ENCODE results near the gene ELMO2.
A peak's percentile ranks its signal among the peaks of the same experiment; 100 is the strongest.

Gene ELMO2

DNA sequence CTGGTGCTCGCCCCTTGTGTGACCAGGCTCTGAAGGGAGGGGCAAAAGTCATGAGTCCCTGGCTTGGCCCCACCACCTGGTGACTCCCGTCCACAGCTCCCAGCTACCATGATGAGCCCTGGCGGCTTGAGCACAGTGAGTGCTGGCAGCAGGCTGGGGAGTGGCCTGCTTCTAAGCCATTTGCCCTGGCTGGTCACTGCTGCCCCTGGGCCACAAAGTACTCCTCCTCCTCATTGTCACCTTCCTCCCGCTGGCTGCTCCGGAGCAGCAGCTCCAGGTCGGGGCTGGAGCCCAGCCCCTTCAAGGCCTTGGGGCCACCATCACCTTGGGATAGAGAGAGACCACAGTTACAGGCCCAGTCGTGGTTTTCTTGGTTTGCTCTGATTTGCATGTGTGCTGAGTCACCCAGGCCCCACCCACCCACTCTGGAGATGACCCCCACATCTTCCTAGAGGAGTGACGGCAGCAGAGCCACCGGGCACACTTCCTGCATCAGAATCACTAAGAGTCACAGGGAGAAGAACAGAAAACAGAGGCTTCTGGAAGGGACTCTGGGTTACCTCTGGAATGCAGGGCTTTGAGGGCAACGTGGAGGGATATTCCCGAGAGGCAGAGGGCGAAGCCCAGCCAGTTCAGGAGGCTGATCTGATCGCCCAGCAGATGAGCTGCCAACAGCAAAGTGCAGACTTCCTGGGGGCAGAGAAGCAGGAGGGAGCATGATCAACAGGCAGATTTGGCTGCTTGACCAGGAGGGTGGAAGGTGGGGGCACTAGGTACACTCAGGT is 56.0 kb downstream of the ELMO2 start:
- peak; percentile 93 for DNase-seq

DNA sequence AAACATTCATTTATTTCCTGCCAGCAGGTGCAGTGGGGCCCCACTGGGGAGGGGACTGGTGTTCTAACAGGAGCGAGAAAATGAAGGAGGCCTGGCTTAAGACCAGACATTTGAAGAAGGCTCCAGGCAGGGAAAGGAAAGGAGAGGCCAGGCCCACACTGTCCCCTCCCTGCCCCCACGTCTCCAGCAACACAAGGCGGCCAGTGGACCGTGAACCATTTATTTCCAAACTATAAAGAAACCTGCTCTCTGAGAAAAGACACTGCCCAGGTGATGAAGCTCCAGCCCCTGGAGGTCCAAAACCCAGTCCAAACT is 56.7 kb downstream of the ELMO2 start:
- DNase-seq: peak; percentile 93

DNA sequence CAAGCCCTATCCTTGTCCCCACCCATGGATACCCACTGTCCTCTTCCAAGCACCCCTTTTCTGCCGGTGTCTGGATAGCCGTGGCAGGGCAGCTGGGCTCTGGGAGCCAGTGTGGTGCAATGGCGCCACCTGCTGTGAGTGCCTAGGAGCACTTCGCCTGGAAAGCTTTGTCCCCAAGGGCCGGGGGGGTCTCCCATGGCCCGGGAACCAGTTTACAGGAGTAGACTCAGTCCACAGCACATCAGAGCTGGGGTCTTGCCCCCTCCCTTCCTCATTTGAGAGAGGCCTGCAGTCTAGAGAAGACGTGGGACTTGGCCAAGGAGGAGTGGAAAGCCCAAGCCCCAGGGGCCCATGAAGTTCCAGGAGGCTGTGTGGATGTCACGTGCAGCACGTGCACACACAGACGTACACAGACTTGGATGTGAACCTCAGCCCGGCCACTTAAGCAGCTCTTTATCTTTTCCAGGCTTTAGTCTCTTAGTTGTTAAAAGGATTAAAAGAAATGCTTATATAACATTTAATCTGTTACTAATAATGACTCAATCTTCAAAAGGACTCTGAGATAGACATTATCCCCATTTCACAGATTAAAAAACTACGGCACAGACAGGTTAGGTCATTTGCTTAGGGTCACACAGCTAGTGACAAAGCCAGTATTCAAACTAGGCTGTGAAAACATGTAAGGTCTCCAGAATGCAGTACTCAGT is 57.2 kb downstream of the ELMO2 start:
- peak; percentile 86 for DNase-seq

DNA sequence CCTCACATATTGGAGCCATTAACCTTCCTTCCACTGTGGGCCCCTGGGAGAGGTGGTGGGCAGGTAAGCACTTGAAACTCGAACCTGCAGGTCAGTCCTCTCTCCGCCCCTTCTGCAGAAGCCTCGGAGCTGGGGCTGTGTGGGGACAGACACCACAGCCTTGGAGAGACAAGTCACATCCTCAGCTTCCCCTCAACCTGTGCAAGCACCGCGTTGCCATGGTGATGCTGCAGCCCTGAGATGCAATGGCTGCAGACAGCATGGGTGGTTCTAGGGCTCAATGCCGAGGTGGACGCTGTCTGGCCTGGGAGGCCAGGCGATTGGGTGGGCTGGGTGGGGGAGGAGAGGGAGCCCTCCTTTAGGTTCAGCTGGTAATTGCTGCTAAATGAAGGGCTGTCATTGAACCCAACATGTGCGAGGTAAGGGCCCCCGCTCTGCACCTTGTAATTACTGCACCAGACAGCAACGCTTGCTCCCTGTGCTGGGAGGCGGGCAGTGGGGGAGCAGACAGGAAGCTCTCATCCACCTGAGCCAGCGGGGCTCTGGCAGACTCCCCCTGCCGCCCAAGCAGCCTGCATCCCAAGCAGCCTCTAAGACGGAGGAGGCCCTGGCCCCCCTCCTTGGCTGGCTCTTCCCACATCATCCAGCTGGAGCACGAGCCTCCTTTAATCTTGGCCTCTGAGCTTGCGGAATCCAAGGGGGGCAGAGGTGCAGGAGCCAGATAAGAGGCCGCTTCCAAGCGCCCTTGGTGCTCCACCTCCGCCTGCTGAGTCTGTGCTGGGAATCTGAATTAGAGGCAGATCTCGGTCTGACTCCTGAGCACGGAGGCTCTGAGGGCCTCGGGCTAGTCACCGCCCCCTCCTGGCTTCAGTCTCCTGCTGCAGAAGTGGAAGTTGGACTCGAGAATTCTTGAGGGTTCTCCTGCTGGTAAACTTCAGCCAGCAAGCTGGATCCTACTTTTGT is 58.3 kb downstream of the ELMO2 start:
- peak; percentile 26 for DNase-seq

DNA sequence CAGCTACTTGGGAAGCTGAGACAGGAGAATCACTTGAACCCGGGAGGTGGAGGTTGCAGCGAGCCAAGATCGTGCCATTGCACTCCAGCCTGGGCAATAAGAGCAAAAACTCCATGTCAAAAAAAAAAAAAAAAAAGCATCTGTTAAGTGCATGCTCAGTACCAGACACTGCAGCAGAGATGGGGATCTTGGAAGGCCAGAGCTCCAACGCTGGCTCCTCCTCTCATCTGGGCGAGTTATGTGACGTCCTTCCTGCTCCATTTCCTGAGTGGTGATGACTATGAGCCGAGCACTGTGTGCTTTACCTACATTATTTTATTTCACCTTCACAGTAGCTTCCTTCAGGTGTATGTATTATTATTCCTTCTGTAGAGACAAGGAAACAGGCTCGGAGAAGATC is 59.6 kb downstream of the ELMO2 start:
- DNase-seq: no peak

DNA sequence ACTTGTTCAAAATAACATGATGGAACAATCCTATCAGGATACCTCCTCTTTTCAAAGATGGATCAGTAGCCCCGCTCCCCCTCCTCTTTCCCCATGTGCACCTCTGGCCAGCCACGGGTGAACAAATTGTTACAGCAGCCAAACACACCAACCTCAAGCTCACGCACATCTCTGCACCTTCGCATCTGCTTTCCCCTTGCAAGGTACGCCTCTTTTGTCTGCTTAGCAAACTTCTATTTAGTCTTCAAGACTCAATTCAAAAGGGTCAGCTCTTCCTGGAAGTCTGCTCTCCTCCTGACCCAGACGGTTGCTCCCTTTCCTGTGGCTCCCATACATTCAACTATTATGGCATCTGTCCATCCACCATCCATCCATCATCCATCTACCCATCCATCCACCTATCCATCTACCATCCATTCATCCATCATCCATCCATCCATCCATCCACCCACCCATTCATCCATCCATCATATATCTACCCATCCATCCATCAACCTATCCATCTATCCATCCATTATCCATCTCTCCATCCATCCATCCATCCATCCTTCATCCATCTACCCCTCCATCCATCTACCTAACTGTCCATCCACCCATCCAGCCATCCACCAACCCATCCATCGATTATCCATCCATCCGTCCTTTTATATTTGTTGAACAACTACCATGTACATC is 61.8 kb downstream of the ELMO2 start:
- DNase-seq: no peak

DNA sequence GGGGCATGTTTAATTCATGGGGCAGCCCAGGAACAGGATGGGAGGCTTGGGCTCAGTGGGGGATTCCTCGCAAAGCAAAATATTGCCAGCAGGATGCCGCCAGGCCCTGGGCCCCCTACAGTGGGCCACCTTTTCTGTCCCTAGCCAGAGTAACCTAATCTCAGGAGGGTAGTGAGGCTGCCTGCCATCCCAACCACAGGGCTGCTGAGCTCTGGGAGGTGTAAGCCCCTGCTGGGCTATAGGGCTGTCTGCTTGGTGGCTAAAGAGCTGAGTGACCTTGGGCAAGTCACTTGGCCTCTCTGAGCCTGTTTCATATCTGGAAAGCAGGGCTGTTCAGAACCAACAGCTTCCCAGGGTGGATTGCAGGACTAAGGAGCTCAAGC is 62.4 kb downstream of the ELMO2 start:
- no peak for DNase-seq

DNA sequence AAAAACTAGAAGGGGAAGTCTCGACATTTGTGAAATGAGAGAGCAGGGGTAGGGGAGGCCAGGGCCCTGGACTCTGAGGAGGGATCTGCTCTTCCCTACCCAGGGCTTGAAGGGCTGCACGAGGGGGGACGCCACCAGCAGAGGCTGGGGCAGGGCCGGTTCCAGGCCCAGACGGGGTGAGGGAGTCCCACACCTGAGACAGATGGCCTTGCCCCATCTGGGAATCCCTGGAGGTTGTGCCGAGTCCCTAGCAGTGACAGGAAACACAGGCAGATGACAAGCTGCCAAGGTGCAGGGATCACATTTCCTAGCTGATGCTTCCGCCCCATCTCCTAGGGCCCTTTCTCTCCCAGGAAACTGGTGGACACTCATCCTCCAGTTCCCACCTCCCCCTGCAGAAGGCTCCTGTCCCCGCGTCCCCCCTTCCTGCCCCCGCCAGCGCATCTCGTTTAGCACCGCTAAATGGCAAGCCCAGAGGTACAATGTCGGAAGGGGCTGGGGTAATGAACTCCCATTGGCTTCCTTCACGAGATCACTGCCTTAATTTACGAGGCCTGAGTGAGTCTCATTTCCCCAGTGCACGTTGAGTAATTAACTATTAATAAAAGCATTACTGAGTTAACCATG is 63.0 kb downstream of the ELMO2 start:
- peak; percentile 60 for DNase-seq

DNA sequence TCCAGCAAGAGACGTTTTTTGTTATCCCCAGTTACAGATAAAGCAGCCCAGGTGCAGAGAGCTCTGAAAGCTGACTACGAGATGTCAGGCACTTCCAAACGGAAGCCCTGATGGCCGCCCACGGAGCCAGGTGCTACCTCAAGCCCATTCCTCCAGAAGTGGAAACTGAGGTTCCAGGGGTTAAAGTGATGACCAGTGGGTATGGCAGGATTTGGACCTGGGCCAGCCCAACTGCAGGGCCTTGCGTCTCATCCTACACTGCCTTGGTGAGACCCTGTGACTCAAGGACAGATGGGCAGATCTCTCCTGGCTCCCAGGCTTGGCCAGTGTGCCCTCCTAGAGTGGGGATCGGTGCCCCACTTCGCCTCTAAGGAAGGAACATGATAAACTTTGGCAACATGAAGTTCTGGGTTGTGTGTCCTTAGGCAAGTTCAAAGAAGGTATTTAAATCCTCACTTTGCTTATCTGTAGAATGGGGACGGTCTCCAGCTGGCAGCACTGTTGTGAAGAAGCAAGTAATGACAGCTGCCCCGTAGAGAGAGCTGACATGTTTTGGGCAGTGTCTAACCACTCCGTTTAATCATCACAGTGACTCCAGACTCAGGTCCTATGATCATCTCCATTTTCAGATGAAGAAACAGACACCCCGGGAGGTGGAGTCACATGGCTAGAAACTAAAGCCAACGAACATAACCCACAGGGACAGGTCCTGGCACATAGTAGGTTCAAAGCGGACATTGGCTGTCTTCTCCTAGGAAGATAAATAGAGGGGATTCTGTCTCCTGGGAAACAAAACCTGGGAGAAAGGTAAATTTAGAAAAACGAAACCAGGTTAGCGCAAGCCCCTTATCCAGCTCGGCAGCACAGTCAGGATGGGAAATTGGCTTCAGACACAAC is 63.7 kb downstream of the ELMO2 start:
- no peak for DNase-seq

DNA sequence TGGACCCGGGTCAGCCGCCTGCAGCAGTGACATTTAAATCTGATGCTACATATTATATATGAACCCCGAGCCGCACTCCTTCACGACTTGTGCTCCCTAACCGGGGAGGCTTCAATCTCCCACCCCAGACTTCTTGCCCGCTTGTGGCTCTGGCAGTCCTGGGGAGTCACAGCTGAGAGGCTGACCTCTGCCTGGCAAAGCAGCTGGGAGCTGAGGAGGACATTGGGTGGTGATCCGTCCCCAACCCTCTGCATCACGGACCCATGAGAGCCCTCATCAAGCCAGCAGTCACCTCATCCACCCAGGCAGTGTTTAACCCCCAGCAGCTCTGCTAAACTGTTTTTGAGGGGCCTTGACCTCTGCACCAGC is 64.4 kb downstream of the ELMO2 start:
- DNase-seq: peak; percentile 44

DNA sequence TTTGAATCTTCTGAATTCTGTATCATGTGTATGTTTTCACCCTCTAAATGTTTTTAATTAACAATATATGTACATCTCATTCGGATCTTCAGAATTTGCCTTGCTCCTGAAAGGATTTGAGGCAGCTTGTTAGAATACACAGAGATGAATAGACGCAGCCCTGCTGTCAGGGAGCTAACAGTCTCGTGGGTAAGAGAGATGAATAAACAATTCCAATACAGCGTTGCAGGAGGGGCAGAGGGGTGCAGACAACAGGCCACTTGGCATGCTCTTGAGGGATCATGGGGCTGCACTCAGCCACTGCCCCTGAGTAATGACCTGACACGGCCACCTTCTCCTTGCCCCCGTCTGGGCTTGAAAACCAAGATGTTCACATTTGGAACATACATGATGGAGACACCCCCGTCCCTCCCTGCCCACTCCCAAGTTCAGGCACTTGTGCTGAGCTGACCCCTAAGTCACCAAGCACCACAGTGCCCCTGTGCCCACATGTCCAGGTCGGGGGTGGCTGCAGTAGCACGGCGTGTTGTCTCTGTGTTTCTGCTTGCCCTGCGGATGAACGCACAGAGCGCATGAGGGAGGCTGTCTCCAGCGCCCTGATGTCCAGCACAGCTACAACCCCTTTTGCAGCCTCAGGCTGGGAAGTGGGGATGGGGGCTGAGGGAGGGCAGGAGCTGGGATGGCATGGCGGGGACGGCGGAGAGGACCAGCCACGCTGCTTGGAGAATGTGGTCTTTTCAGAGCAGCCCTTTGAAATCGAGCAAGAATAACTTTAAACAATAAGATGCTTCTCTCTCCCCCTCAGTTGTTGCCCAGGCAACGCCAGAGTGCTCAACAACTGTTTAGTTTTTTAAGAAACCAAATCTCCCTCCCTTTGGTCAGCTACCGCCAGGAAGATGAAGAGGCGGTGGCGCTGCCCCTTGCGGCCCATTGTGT is 65.1 kb downstream of the ELMO2 start:
- DNase-seq: no peak

DNA sequence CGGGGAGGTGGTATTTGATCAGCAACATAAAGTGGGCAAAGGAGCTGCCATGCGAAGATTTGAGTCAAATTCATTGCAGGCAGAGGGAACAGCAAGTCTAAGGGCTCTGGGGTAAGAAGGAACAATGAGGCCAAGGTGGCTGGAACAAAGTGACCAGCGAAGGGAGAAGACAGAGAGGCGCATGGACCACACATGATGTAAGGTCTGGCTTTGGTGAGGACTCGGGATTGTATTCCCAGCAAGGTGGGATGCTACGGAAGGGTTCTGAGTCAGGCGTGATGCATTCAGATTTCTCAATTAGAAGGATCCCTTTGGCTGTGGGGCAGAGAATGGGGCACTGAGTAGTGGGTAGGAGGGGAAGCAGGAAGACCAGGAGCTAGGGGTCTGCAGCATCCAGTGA is 67.4 kb downstream of the ELMO2 start:
- no peak for DNase-seq

DNA sequence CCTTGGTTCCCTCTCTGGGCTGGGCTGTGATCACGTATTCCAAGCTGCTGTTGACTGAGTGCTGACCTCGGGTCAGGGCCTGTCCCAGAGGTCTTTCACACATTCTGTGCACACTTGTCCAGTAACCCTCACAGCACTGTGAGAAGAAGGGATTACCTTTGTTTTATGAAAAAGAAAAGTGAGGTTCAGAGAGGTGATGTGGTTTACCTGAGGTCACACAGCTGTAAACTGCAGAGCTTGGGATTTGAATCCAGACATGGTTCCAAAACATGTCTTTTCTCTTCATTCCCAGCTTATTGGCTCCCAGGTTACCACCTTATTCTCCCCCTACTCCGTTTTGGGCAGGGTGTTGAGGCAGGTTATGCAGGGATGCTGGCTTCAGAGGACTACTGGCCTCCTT is 69.7 kb downstream of the ELMO2 start:
- DNase-seq: no peak

DNA sequence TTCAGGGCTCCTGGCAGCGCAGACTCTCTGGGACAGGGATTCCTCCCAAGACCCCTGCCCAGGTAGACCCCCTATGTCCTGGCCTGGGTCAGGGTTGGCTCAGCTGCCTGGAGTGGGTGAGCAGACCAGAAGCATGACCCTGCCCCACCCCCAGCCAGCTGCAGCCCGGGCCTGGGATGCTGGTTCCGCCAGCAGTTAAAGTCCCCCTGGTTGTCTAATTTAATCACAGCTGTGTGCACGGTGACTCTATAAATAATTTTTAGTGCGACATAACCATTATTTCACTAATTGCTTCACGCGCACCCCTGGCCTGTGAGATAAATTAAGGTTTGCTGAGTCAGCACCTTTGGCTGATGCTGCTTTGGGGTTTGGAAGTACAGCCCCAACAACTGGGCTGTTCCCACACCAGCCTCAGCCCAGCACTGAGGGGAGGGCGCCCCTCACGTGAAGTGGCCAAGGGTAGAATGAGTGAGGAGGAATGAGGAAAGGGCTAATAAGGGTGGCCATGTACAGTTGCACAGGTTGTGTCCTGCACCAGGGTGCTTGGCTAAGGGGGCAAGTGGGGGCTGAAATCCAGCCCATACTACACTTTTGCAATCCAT is 72.0 kb downstream of the ELMO2 start:
- DNase-seq: no peak

DNA sequence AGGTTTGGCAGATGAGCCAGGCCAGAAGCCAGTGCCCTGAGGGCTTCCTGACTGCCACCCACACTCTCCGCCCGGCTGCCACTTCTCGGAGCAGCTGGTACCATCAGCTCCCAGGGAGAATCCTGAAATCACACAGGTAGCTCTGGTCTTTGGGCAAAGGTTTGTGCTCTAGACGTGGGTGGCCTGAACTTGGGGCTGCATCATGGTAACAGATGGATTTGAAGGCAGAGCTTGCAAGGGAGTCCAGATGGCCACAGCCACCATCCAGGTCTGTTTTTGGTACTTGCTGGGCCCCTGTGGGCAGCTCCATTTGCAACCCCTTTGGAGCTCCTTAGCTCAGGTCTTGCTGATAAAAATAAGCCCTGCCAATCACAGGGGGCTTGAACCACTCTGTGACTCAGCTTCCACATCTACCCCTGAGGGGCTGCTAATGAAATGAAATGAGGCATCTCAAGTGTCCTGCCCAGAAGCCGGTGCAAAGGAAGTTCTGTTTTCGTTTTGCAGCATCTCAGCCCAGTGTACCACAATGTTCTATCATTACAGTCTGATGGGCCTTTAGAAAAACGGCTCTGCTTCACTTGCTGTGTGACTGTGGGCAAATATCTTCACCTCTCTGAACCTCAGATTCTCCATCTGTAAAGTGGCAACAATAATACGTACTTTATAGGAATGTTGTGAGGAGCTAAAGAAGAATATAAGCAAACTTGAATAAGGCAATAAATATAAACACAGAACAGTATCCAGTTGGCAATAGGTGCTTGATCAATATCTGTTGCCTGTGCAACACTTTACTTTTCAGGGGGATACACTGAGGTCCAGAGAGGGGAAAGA is 73.0 kb downstream of the ELMO2 start:
- no peak for DNase-seq

DNA sequence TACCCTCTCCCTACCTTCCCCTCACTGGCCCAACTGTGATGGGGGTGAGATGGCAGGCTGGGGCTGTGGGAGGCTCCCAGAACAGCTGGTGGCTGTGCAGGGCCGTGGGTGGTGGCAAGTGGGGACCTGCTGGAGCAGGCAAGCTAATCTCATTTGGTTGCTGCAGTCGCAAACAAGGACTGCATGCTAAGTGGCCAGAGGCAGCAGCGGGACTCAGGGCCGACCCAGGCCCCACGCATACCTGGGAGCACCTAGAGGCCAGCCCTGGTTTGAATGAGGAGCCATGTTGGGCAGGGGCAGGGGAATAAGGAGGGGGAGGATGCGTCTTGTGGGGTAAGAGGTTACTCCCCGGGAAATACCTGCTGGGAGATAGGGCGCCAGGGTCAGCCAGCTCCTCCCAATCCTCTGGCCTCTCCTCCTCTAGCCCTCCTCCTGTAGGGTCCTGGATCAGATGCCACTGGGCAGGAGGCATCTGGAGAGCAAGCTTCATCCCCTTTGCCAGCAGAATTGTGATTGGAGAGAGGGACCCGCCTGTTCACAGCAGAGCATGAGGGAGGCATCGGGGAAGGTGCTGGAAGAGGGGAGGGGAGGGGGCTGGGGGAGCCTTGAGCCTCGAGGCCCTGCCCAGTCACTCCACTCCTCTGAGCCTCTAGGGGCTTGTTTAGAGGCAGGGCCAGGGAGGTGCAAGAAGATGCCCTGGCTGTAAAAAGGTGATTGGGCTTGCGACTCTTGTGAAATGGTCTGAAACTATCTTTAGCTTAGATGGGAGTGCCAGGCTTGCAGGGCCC is 73.8 kb downstream of the ELMO2 start:
- no peak for DNase-seq

DNA sequence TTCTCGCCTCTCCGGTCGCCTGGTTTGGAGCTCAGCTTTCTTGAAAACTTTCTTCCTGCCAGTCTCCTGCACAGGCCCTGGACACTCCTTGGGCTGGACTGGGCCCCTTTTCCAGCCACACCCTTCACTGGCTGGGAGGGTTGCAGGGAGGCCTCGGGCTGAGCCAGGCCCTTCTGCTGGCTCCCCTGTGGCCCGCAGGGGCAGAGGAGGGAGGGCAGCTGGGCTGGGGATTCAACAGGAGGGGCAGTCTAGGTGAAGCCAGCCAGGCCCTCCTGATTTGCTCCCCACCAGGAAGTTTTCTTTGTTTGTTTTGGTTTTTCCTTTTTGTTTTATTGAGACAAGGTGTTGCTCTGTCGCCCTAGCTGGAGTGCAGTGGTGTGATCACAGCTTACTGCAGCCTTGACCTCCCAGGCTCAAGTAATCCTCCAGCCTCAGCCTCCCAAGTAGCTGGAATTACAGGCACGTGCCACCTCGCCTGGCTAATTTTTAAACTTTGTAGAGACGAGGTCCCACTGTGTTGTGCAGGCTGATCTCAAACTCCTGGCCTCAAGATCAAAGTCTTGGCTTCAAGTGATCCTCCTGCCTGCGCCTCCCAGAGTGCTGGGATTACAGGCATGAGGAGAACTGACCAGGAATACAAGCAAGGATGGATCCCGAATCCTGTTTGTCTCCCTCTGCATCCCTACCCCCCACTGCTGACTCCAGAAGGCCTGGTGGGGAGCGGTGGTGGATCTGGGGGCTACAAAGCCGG is 74.6 kb downstream of the ELMO2 start:
- no peak for DNase-seq
